Testis (tissue), 2 donors: ENCODE results near the gene RGS21.

ENCODE experiments used
- POLR2A ChIP-seq: fragments of 450-650 bp; IDR thresholded peaks from one replicate; pipeline ENCODE4 v1.6.1; 2017; ENCODE audit warnings: antibody characterized with exemption, mild to moderate bottlenecking, moderate library complexity
- TF ChIP-seq, protein P1 (sequence below), 3 experiments: fragments of 450-650 bp in 2 of 3; fragments of 200-600 bp in 1 of 3; sonication (generic) in 1 of 3; IDR thresholded peaks; one replicate each; pipeline ENCODE4 v1.5.1; 2016 to 2019; ENCODE audit warnings: antibody characterized with exemption in 3 of 3, mild to moderate bottlenecking in 2 of 3, moderate library complexity in 1 of 3

DNA sequence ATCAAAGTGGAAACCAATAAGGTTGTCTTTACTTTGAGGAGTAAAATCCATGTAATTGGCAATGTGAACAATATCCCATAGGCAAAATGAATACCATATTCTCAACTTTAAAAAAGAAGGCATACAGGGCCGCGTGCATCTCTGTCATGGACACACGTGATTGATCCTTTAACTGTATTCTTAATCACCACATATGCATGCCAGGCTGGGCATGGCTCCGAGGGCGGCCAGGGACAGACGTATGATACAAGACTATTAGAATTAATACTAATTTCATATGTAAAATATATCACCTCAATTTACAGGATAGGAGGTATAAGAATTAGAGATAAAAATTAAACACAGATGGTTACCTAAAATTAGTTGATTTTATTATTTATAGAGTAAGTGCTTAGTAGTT, 11.2 kb downstream of the RGS21 start:
- TF ChIP-seq, protein P1, sequence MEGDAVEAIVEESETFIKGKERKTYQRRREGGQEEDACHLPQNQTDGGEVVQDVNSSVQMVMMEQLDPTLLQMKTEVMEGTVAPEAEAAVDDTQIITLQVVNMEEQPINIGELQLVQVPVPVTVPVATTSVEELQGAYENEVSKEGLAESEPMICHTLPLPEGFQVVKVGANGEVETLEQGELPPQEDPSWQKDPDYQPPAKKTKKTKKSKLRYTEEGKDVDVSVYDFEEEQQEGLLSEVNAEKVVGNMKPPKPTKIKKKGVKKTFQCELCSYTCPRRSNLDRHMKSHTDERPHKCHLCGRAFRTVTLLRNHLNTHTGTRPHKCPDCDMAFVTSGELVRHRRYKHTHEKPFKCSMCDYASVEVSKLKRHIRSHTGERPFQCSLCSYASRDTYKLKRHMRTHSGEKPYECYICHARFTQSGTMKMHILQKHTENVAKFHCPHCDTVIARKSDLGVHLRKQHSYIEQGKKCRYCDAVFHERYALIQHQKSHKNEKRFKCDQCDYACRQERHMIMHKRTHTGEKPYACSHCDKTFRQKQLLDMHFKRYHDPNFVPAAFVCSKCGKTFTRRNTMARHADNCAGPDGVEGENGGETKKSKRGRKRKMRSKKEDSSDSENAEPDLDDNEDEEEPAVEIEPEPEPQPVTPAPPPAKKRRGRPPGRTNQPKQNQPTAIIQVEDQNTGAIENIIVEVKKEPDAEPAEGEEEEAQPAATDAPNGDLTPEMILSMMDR (IDR thresholded peaks at IDR 0.05) = no peak
- no peak for TF ChIP-seq POLR2A
